CD4-positive, alpha-beta T cell treated with Interferon gamma for 1 hour (primary cell): Measurements from ENCODE around the gene TMEM139.
"Not testable (repeated sequence)": the region's sequence is repeated elsewhere in the genome, so short reads cannot be mapped to it uniquely, and the experiment has no call there.

ENCODE experiments used
- DNase-seq: peaks from one replicate; pipeline ENCODE4 v3.0.0-alpha.2; 2020

TMEM139 gene

GRCh38 chr7:143259765-143260164 is 25.0 kb upstream of the TMEM139 start:
- DNase-seq = no peak

GRCh38 chr7:143261901-143262300 is 22.9 kb upstream of the TMEM139 start:
- DNase-seq = no peak

- peak; percentile 83 for DNase-seq
Measured at GRCh38 chr7:143263266-143264195, 21.2 kb upstream of the TMEM139 start, which contains the start of gene GSTK1. Gene GSTK1 (plus strand): TSS chr7:143263441. CDS start chr7:143263514, 73 bp downstream.

GRCh38 chr7:143264196-143264568 is 20.6 kb upstream of the TMEM139 start:
- DNase-seq = not testable (repeated sequence)

GRCh38 chr7:143265017-143265693 is 19.6 kb upstream of the TMEM139 start:
- DNase-seq = no peak

GRCh38 chr7:143269251-143269650 is 15.5 kb upstream of the TMEM139 start:
- no peak for DNase-seq

GRCh38 chr7:143271240-143271639 is 13.5 kb upstream of the TMEM139 start:
- DNase-seq = no peak

GRCh38 chr7:143272871-143273270 is 11.9 kb upstream of the TMEM139 start:
- no peak for DNase-seq

- DNase-seq = no peak
Measured at GRCh38 chr7:143279186-143280098, 5.3 kb upstream of the TMEM139 start.

- no peak for DNase-seq
Measured at GRCh38 chr7:143280160-143280559, 4.6 kb upstream of the TMEM139 start.

- no peak for DNase-seq
Measured at GRCh38 chr7:143280566-143280965, 4.2 kb upstream of the TMEM139 start.

GRCh38 chr7:143281529-143281928 is 3.2 kb upstream of the TMEM139 start:
- DNase-seq = no peak

GRCh38 chr7:143282124-143282523 is 2.6 kb upstream of the TMEM139 start:
- DNase-seq = no peak

GRCh38 chr7:143283381-143283780 is 1.4 kb upstream of the TMEM139 start:
- no peak for DNase-seq

GRCh38 chr7:143285470-143285778 is 666 bp downstream of the TMEM139 start:
- no peak for DNase-seq

GRCh38 chr7:143285806-143286521 is 1.2 kb downstream of the TMEM139 start:
- DNase-seq = no peak

- no peak for DNase-seq
Measured at GRCh38 chr7:143286522-143286890, 1.7 kb downstream of the TMEM139 start.

- DNase-seq = no peak
Measured at GRCh38 chr7:143287339-143287934, 2.7 kb downstream of the TMEM139 start.

GRCh38 chr7:143287935-143288826 is 3.4 kb downstream of the TMEM139 start, which contains the start of gene CASP2:
Gene CASP2 (plus strand): TSS chr7:143288351. CDS start chr7:143288456, 105 bp downstream.
- peak; percentile 100 for DNase-seq

GRCh38 chr7:143288836-143289235 is 4.1 kb downstream of the TMEM139 start:
- DNase-seq = no peak

GRCh38 chr7:143289421-143289820 is 4.7 kb downstream of the TMEM139 start:
- DNase-seq = no peak
